GM13977 (cell line): ENCODE data around the gene NLRC5.
"Not testable (repeated sequence)": the region's sequence is repeated elsewhere in the genome, so short reads cannot be mapped to it uniquely, and the experiment has no call there.

ENCODE experiments used
- DNase-seq: peaks from one replicate; pipeline ENCODE4 v3.0.0; 2012; ENCODE audit warnings: low spot score
- CTCF ChIP-seq: IDR thresholded peaks from 2 replicates; pipeline ENCODE4 v1.5.1; 2012; ENCODE audit warnings: mild to moderate bottlenecking, control low read depth; ENCODE audit not compliant: insufficient read depth; ENCODE audit errors: extremely low read depth, missing control alignments
- in situ Hi-C: fragments of 300-500 bp; cut with MboI; formaldehyde crosslinking; loops from one replicate; pipeline ENCODE4 v1.12.0; 2022; ENCODE audit warnings: low sequenced_read_pairs, low pct_unique_long_range_greater_than_20kb, mixed read lengths, inconsistent platforms; ENCODE audit not compliant: unreplicated experiment

Gene NLRC5

GRCh38 chr16:57108432-57108831 lies 119.1 kb downstream of the NLRC5 start:
- in situ Hi-C loops, result no loop called here
- no peak for TF ChIP-seq CTCF
- DNase-seq, result no peak

- DNase-seq, in situ Hi-C loops: not testable (repeated sequence)
Observed at GRCh38 chr16:57109259-57110105, 120.1 kb downstream of the NLRC5 start.

GRCh38 chr16:57110937-57111336 lies 121.6 kb downstream of the NLRC5 start:
- DNase-seq, result no peak
- TF ChIP-seq CTCF, result no peak
- in situ Hi-C loops, result no loop called here

GRCh38 chr16:57111420-57111819 lies 122.1 kb downstream of the NLRC5 start:
- in situ Hi-C loops, result no loop called here
- DNase-seq, result no peak
- TF ChIP-seq CTCF, result no peak

GRCh38 chr16:57112403-57113041 lies 123.2 kb downstream of the NLRC5 start:
- no peak for DNase-seq
- no peak for TF ChIP-seq CTCF
- in situ Hi-C loops, result no loop called here

GRCh38 chr16:57113042-57113453 lies 123.7 kb downstream of the NLRC5 start:
- in situ Hi-C loops, result no loop called here
- TF ChIP-seq CTCF, result no peak
- no peak for DNase-seq

- no peak for DNase-seq
- TF ChIP-seq CTCF, result no peak
- in situ Hi-C loops, result no loop called here
Observed at GRCh38 chr16:57113664-57114063, 124.3 kb downstream of the NLRC5 start.
